VCaP (cell line): Measurements from ENCODE around the gene RIMOC1.
"Not testable (repeated sequence)": the region's sequence is repeated elsewhere in the genome, so short reads cannot be mapped to it uniquely, and the experiment has no call there.

ENCODE experiments used
- H3K27ac ChIP-seq: fragments of 450-650 bp; 2 replicates; pipeline ENCODE4 v1.5.1; 2017
- TF ChIP-seq, protein P1 (sequence below): fragments of 450-650 bp; conservative IDR thresholded peaks from 2 replicates; pipeline ENCODE4 v1.5.1; 2017; ENCODE audit warnings: mild to moderate bottlenecking, moderate library complexity

Gene RIMOC1

DNA sequence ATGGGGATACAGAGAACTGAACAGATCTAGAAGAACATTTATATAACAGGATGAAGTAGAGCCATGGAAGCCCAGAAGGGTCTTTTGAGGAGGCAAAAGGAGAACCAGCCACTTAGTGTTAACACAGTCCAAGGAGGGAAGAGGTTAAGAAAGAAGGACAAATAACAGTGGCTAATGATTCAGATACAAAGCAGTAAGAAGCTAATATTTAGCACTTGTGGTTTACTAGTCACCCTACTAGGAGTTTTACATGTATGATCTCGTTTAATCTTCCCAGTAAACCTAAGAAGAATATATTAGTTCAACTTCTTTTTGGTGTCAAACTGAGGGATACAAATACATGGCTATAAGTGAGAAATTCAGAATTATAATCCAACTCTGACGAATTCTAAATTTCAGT lies 28.6 kb downstream of the RIMOC1 start:
- TF ChIP-seq, protein P1, sequence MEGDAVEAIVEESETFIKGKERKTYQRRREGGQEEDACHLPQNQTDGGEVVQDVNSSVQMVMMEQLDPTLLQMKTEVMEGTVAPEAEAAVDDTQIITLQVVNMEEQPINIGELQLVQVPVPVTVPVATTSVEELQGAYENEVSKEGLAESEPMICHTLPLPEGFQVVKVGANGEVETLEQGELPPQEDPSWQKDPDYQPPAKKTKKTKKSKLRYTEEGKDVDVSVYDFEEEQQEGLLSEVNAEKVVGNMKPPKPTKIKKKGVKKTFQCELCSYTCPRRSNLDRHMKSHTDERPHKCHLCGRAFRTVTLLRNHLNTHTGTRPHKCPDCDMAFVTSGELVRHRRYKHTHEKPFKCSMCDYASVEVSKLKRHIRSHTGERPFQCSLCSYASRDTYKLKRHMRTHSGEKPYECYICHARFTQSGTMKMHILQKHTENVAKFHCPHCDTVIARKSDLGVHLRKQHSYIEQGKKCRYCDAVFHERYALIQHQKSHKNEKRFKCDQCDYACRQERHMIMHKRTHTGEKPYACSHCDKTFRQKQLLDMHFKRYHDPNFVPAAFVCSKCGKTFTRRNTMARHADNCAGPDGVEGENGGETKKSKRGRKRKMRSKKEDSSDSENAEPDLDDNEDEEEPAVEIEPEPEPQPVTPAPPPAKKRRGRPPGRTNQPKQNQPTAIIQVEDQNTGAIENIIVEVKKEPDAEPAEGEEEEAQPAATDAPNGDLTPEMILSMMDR: no peak

GRCh38 chr5:41935544-41935943 lies 31.4 kb downstream of the RIMOC1 start:
- no peak overlapping the region for H3K27ac ChIP-seq
- TF ChIP-seq, protein P1: no peak

More for the DNA sequence above, 28.6 kb downstream of the RIMOC1 start:
- no peak overlapping the region for H3K27ac ChIP-seq

GRCh38 chr5:41940641-41941040 lies 36.5 kb downstream of the RIMOC1 start:
- TF ChIP-seq, protein P1: no peak
- H3K27ac ChIP-seq: no peak overlapping the region

GRCh38 chr5:41945332-41945955 lies 41.3 kb downstream of the RIMOC1 start:
- not testable (repeated sequence) for H3K27ac ChIP-seq

- TF ChIP-seq, protein P1: no peak
- no peak overlapping the region for H3K27ac ChIP-seq
Observed at GRCh38 chr5:41951224-41951623, 47.1 kb downstream of the RIMOC1 start.
